Activated CD8-positive, alpha-beta memory T cell treated with anti-CD3 and anti-CD28 coated beads for 24 hours (primary cell): ENCODE measurements around the gene NMD3.

ENCODE experiments used
- DNase-seq: peaks from one replicate; pipeline ENCODE4 v3.0.0-alpha.2; 2020

Gene NMD3

GRCh38 chr3:161291191-161291901, 70.2 kb downstream of the NMD3 start:
- no peak for DNase-seq

DNA sequence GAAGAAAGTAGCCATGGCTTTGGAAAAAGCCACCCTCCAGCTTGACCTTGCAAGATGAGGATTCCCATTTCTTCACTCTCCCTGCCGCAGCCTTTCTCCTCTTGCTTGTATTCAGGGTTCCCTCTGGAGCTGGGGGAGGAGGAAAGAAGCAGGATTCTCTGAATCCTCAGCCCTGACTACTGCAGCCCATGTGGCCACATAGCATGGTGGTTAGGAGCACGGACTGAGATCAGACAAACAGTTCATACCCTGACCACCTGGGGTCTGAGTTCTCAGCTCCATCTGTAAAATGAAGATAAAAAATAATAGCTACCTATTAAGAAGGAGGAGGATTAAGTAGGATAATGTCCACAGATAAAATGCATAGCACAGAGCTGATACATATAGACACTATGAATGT, 72.3 kb downstream of the NMD3 start:
- DNase-seq = no peak

DNA sequence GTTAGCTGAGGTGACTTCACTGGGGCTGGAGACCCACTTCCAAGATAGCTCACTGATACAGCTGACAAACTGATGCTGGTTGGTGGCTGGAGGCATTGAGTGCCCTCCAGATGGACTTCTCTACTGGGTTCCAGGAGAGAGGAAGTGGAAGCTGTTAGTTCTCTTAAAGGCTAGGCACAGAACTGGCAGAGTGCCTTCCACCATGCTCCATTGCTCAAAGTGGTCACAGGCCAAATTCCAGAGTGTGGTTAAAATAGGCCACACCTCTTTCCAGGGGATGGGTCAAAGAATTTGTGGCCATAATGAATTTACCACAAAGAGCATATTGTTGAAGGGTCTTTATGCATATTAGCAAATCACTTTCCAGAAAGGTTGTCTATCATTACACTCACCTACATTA, 74.2 kb downstream of the NMD3 start:
- no peak for DNase-seq

DNA sequence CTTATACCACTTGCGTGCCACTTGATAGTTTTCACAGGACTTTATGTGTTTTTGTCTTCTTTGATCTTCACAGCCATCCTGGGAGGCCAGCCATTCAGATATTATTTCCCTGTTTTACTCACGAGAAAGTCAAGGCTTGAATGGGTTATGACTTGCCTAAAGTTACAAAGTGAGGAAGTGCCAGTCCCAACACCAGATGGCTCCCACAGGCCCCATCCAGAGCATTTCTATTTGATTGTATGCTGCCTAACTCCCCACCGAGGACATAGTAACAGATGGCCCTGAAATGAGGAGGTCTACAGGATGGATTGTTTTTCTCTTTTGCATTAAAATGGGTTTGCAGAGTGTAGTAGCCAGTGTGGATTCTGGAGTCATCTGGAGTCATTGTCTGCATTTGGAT, 75.7 kb downstream of the NMD3 start:
- no peak for DNase-seq
